OCI-LY1 (cell line): Measurements from ENCODE around the gene LHX3.
"Not testable (repeated sequence)": the region's sequence is repeated elsewhere in the genome, so short reads cannot be mapped to it uniquely, and the experiment has no call there.

Source experiments
- EZH2 ChIP-seq: fragments of 200-600 bp; sonication (generic), shearing (Covaris generic); IDR thresholded peaks from 2 replicates; pipeline ENCODE4 v1.8.0; 2017; ENCODE audit warnings: borderline replicate concordance, mixed run types, mild to moderate bottlenecking, antibody characterized with exemption, low read length, moderate library complexity, mixed read lengths
- TF ChIP-seq, protein P1 (sequence below): fragments of 200-600 bp; sonication (generic), shearing (Covaris generic); IDR thresholded peaks from 2 replicates; pipeline ENCODE4 v1.5.1; 2017; ENCODE audit warnings: mild to moderate bottlenecking, antibody characterized with exemption, low read length, moderate library complexity, mixed read lengths

DNA sequence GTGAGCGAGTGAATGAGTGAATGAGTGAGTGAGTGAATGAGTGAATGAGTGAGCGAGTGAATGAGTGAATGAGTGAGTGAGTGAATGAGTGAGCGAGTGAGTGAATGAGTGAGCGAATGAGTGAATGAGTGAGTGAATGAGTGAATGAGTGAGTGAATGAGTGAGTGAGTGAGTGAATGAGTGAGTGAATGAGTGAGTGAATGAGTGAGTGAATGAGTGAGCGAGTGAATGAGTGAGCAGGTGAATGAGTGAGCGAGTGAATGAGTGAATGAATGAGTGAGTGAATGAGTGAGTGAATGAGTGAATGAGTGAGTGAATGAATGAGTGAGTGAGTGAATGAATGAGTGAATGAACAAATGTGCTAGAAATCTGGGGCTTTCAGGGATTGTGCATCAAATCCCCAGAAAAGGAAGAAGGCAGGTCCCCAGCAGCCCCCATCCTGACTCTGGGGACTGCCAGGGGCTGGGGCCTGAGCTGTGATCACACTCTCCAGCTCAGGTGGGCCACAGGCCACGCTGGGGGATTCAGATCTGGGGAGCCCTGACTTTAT is 54.2 kb downstream of the LHX3 start:
- not testable (repeated sequence) for TF ChIP-seq EZH2
- TF ChIP-seq, protein P1, sequence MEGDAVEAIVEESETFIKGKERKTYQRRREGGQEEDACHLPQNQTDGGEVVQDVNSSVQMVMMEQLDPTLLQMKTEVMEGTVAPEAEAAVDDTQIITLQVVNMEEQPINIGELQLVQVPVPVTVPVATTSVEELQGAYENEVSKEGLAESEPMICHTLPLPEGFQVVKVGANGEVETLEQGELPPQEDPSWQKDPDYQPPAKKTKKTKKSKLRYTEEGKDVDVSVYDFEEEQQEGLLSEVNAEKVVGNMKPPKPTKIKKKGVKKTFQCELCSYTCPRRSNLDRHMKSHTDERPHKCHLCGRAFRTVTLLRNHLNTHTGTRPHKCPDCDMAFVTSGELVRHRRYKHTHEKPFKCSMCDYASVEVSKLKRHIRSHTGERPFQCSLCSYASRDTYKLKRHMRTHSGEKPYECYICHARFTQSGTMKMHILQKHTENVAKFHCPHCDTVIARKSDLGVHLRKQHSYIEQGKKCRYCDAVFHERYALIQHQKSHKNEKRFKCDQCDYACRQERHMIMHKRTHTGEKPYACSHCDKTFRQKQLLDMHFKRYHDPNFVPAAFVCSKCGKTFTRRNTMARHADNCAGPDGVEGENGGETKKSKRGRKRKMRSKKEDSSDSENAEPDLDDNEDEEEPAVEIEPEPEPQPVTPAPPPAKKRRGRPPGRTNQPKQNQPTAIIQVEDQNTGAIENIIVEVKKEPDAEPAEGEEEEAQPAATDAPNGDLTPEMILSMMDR: not testable (repeated sequence)
